Fibroblast of skin of right biceps (primary cell): ENCODE measurements around the gene PDX1.
A peak's percentile ranks its signal among the peaks of the same experiment; 100 is the strongest.

Experiments used
- DNase-seq: peaks from one replicate; pipeline ENCODE4 v3.0.0-alpha.2; 2013

The PDX1 gene

GRCh38 chr13:27919934-27920676 lies at the start of gene PDX1:
TSS of gene PDX1 (plus strand) at chr13:27920000. CDS start at chr13:27920139, 139 bp downstream.
- DNase-seq: peak; percentile 23

- DNase-seq: no peak
These were observed 41.5 kb upstream of the PDX1 start for GRCh38 chr13:27878274-27878673.

GRCh38 chr13:27889471-27889870 lies 30.3 kb upstream of the PDX1 start:
- DNase-seq: no peak

GRCh38 chr13:27896726-27897125 lies 23.1 kb upstream of the PDX1 start:
- DNase-seq: no peak

GRCh38 chr13:27904719-27905118 lies 15.1 kb upstream of the PDX1 start:
- no peak for DNase-seq

- no peak for DNase-seq
These were observed 14.2 kb upstream of the PDX1 start for GRCh38 chr13:27905650-27906049.

- no peak for DNase-seq
These were observed 12.5 kb upstream of the PDX1 start for GRCh38 chr13:27907121-27907787.

- DNase-seq: no peak
These were observed 10.4 kb upstream of the PDX1 start for GRCh38 chr13:27909378-27909777.

- DNase-seq: no peak
These were observed 8.3 kb upstream of the PDX1 start for GRCh38 chr13:27911521-27911920.

- DNase-seq: no peak
These were observed 6.6 kb upstream of the PDX1 start for GRCh38 chr13:27913160-27913559.

- DNase-seq: no peak
These were observed 4.2 kb upstream of the PDX1 start for GRCh38 chr13:27915301-27916207.

GRCh38 chr13:27917121-27917947 lies 2.5 kb upstream of the PDX1 start:
- DNase-seq: no peak

- no peak for DNase-seq
These were observed 1.5 kb upstream of the PDX1 start for GRCh38 chr13:27918041-27918917.

- DNase-seq: no peak
These were observed 712 bp upstream of the PDX1 start for GRCh38 chr13:27918918-27919658.

- no peak for DNase-seq
These were observed 204 bp upstream of the PDX1 start for GRCh38 chr13:27919659-27919933.

GRCh38 chr13:27920677-27921420 lies 1.0 kb downstream of the PDX1 start:
- no peak for DNase-seq

- DNase-seq: no peak
These were observed 1.7 kb downstream of the PDX1 start for GRCh38 chr13:27921421-27921960.

GRCh38 chr13:27921961-27922882 lies 2.4 kb downstream of the PDX1 start:
- DNase-seq: no peak
